Measurements from ENCODE around the gene HLA-DRB5. TPM values are rescaled to one million over a fixed set of nuclear protein-coding genes. Genes with fewer than 3 reads are reported as not detected.
"Not testable (repeated sequence)": the region's sequence is repeated elsewhere in the genome, so short reads cannot be mapped to it uniquely, and the experiment has no call there.

Gene HLA-DRB5
- total RNA-seq, 2 donors from 2014 or later: 1.4 to 61.3 TPM

- no peak for DNase-seq (ENCODE audit: low spot score)
- intact Hi-C loops (cut with DNase I): no loop called here
Observed at GRCh38 chr6:32519118-32519909, 10.8 kb downstream of the HLA-DRB5 start.

- no peak for DNase-seq (ENCODE audit: low spot score)
- intact Hi-C loops (cut with DNase I): no loop called here
Observed at GRCh38 chr6:32517654-32518445, 12.2 kb downstream of the HLA-DRB5 start.

- no peak for DNase-seq (ENCODE audit: low spot score)
- intact Hi-C loops (cut with DNase I): no loop called here
Observed at GRCh38 chr6:32501016-32501415, 29.1 kb downstream of the HLA-DRB5 start.

- DNase-seq (ENCODE audit: low spot score): no peak
- intact Hi-C loops (cut with DNase I): no loop called here
Observed at GRCh38 chr6:32492351-32492750, 37.7 kb downstream of the HLA-DRB5 start.

GRCh38 chr6:32491700-32492099 is 38.4 kb downstream of the HLA-DRB5 start:
- intact Hi-C loops (cut with DNase I): no loop called here
- DNase-seq (ENCODE audit: low spot score): no peak

- no peak for DNase-seq (ENCODE audit: low spot score)
- intact Hi-C loops (cut with DNase I): no loop called here
Observed at GRCh38 chr6:32488083-32488482, 42.0 kb downstream of the HLA-DRB5 start.

GRCh38 chr6:32484614-32484998 is 45.5 kb downstream of the HLA-DRB5 start:
- no peak for DNase-seq (ENCODE audit: low spot score)
- intact Hi-C loops (cut with DNase I): no loop called here

GRCh38 chr6:32483968-32484613 is 46.0 kb downstream of the HLA-DRB5 start:
- DNase-seq (ENCODE audit: low spot score): peak; percentile 69
- intact Hi-C loops (cut with DNase I): no loop called here

- intact Hi-C loops (cut with DNase I): no loop called here
- DNase-seq (ENCODE audit: low spot score): no peak
Observed at GRCh38 chr6:32475392-32476206, 54.5 kb downstream of the HLA-DRB5 start.

- DNase-seq (ENCODE audit: low spot score); intact Hi-C loops (cut with DNase I): not testable (repeated sequence)
Observed at GRCh38 chr6:32473376-32474348, 56.4 kb downstream of the HLA-DRB5 start.

- no peak for DNase-seq (ENCODE audit: low spot score)
- intact Hi-C loops (cut with DNase I): no loop called here
Observed at GRCh38 chr6:32472781-32473375, 57.2 kb downstream of the HLA-DRB5 start.

- DNase-seq (ENCODE audit: low spot score); intact Hi-C loops (cut with DNase I): not testable (repeated sequence)
Observed at GRCh38 chr6:32467743-32468503, 62.2 kb downstream of the HLA-DRB5 start.

Other genes starting within 250 kb of the HLA-DRB5 start
- gene TSBP1, start 158.4 kb downstream of the HLA-DRB5 start, total RNA-seq: not detected
- not detected for gene BTNL2, start 123.1 kb downstream of the HLA-DRB5 start, total RNA-seq
- gene HLA-DRA, start 90.4 kb downstream of the HLA-DRB5 start, total RNA-seq: 100 to 1,000 TPM; 101 to 225 TPM
- 10 to 100 TPM; 78.2 to 91.3 TPM for gene HLA-DRB1, start 59.6 kb upstream of the HLA-DRB5 start, total RNA-seq
- gene HLA-DQA1, start 107.1 kb upstream of the HLA-DRB5 start, total RNA-seq: 10 to 100 TPM in 1 of 2 donors, 1 to 10 TPM in 1; 8.7 to 10.8 TPM
- gene HLA-DQB1, start 136.4 kb upstream of the HLA-DRB5 start, total RNA-seq: 10 to 100 TPM in 1 of 2 donors, 1 to 10 TPM in 1; 4.2 to 13.8 TPM
- 1 to 10 TPM in 1 of 2 donors, under 1 TPM in 1; 0.52 to 1.1 TPM for gene HLA-DQA2, start 211.1 kb upstream of the HLA-DRB5 start, total RNA-seq
- gene HLA-DQB2, start 233.2 kb upstream of the HLA-DRB5 start, total RNA-seq: 1 to 10 TPM; 2.0 to 4.3 TPM